ENCODE measurements around the gene LAMC3.
"Not testable (repeated sequence)": the region's sequence is repeated elsewhere in the genome, so short reads cannot be mapped to it uniquely, and the experiment has no call there.

The LAMC3 gene

GRCh38 chr9:131028221-131028884 lies 19.4 kb downstream of the LAMC3 start:
- Histone ChIP-seq H3K27me3 (ENCODE audit: control insufficient read depth, insufficient read depth, low read length) (peaks cover 75% of the 10 kb centered on the region), H3K36me3 (ENCODE audit: insufficient read depth, low read length) (no peaks in the 10 kb centered on the region), H3K4me3 (ENCODE audit: low read length) (no peak overlapping the region), H3K9ac (ENCODE audit: low read depth, low read length) (no peak overlapping the region), H3K4me1 (ENCODE audit: control insufficient read depth, insufficient read depth, low read length) (no peaks in the 10 kb centered on the region), H3K4me2 (ENCODE audit: low read length) (no peak overlapping the region), H3K9me3 (replicated peaks; ENCODE audit: low read length) (no peaks in the 10 kb centered on the region)

- no peak overlapping the region for H3K9ac ChIP-seq (ENCODE audit: low read depth, low read length)
- H3K9me3 ChIP-seq (replicated peaks; ENCODE audit: low read length): no peaks in the 10 kb centered on the region
- no peaks in the 10 kb centered on the region for H3K36me3 ChIP-seq (ENCODE audit: insufficient read depth, low read length)
- H3K4me3 ChIP-seq (ENCODE audit: low read length): no peak overlapping the region
- H3K4me1 ChIP-seq (ENCODE audit: control insufficient read depth, insufficient read depth, low read length): no peaks in the 10 kb centered on the region
- H3K27me3 ChIP-seq (ENCODE audit: control insufficient read depth, insufficient read depth, low read length): peaks cover 72% of the 10 kb centered on the region
- H3K4me2 ChIP-seq (ENCODE audit: low read length): no peak overlapping the region
Measured at GRCh38 chr9:131028931-131029573, 20.1 kb downstream of the LAMC3 start.

- Histone ChIP-seq H3K9me3 (replicated peaks; ENCODE audit: low read length) (no peaks in the 10 kb centered on the region), H3K4me3 (ENCODE audit: low read length) (no peak overlapping the region), H3K27me3 (ENCODE audit: control insufficient read depth, insufficient read depth, low read length) (peaks cover 72% of the 10 kb centered on the region), H3K4me1 (ENCODE audit: control insufficient read depth, insufficient read depth, low read length) (no peaks in the 10 kb centered on the region), H3K4me2 (ENCODE audit: low read length) (no peak overlapping the region), H3K9ac (ENCODE audit: low read depth, low read length) (no peak overlapping the region), H3K36me3 (ENCODE audit: insufficient read depth, low read length) (no peaks in the 10 kb centered on the region)
Measured at GRCh38 chr9:131029574-131029952, 20.6 kb downstream of the LAMC3 start.

DNA sequence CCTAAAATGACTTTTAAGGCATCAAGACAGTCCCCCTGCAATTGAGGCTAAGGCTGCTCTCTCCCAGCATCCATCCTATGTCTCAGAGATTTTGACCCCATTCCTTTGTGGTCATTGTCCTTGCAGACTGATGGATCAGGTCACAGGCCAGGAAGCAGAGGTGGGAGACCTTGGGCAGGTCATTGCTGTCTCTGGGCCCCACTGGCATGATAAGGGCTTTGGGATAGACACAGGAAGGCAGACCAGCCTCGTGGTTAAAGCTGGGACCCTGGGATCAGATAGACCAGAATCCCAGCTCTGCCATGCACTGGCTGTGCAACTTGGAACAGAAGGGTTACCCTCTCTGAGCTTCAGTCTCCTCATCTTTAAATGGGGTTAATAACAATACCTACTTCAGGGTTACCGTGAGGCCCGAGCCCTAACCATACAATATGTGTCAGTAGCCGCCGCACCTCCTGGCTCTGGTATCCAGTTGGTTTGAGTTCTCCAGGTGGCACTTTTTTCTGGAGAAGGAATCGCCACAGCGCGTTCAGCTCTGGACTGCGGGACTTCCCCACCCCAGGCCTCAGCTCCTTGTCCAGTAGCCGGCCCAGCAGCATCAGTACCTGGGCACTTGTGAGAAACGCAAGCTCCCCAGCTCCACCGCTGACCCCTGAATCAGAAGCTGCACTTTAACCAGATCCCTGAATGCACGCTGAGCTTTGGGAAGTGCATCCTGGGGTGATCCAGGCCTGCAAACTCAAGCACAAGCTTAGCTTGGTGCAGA lies 21.4 kb downstream of the LAMC3 start:
- no peaks in the 10 kb centered on the region for H3K4me1 ChIP-seq (ENCODE audit: control insufficient read depth, insufficient read depth, low read length)
- H3K4me3 ChIP-seq (ENCODE audit: low read length): no peak overlapping the region
- no peaks in the 10 kb centered on the region for H3K9me3 ChIP-seq (replicated peaks; ENCODE audit: low read length)
- peaks cover 68% of the 10 kb centered on the region for H3K27me3 ChIP-seq (ENCODE audit: control insufficient read depth, insufficient read depth, low read length)
- no peaks in the 10 kb centered on the region for H3K36me3 ChIP-seq (ENCODE audit: insufficient read depth, low read length)
- H3K4me2 ChIP-seq (ENCODE audit: low read length): no peak overlapping the region
- no peak overlapping the region for H3K9ac ChIP-seq (ENCODE audit: low read depth, low read length)

GRCh38 chr9:131031005-131031641 lies 22.1 kb downstream of the LAMC3 start:
- Histone ChIP-seq H3K27me3 (ENCODE audit: control insufficient read depth, insufficient read depth, low read length) (peaks cover 68% of the 10 kb centered on the region), H3K36me3 (ENCODE audit: insufficient read depth, low read length) (no peaks in the 10 kb centered on the region), H3K4me1 (ENCODE audit: control insufficient read depth, insufficient read depth, low read length) (no peaks in the 10 kb centered on the region), H3K4me3 (ENCODE audit: low read length) (no peak overlapping the region), H3K9me3 (replicated peaks; ENCODE audit: low read length) (no peaks in the 10 kb centered on the region), H3K9ac (ENCODE audit: low read depth, low read length) (no peak overlapping the region), H3K4me2 (ENCODE audit: low read length) (no peak overlapping the region)

DNA sequence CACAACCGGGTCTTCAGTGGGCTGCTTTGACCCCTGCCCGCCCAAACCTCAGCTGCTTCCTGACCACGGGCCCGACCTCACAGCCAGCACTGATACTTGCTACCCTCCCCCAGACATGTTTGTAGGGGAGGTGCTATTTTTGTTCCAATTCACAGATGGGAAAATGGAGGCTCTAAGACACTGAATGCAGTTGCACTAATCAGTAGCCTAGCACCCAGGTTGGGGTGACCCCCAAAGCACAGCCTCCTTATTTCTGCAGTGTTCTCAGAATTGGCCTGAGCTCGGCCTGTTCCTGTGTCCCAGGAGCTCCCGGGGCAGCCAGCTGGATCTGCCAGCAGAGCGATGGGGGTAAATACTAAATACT lies 22.6 kb downstream of the LAMC3 start:
- Histone ChIP-seq H3K4me1 (ENCODE audit: control insufficient read depth, insufficient read depth, low read length) (no peaks in the 10 kb centered on the region), H3K27me3 (ENCODE audit: control insufficient read depth, insufficient read depth, low read length) (peaks cover 70% of the 10 kb centered on the region), H3K36me3 (ENCODE audit: insufficient read depth, low read length) (no peaks in the 10 kb centered on the region), H3K9me3 (replicated peaks; ENCODE audit: low read length) (no peaks in the 10 kb centered on the region), H3K4me3 (ENCODE audit: low read length) (no peak overlapping the region), H3K9ac (ENCODE audit: low read depth, low read length) (no peak overlapping the region), H3K4me2 (ENCODE audit: low read length) (no peak overlapping the region)

GRCh38 chr9:131032384-131032783 lies 23.4 kb downstream of the LAMC3 start:
- no peak overlapping the region for H3K4me2 ChIP-seq (ENCODE audit: low read length)
- H3K36me3 ChIP-seq (ENCODE audit: insufficient read depth, low read length): no peaks in the 10 kb centered on the region
- H3K9ac ChIP-seq (ENCODE audit: low read depth, low read length): no peak overlapping the region
- H3K4me3 ChIP-seq (ENCODE audit: low read length): no peak overlapping the region
- H3K27me3 ChIP-seq (ENCODE audit: control insufficient read depth, insufficient read depth, low read length): peaks cover 73% of the 10 kb centered on the region
- H3K4me1 ChIP-seq (ENCODE audit: control insufficient read depth, insufficient read depth, low read length): no peaks in the 10 kb centered on the region
- H3K9me3 ChIP-seq (replicated peaks; ENCODE audit: low read length): no peaks in the 10 kb centered on the region

DNA sequence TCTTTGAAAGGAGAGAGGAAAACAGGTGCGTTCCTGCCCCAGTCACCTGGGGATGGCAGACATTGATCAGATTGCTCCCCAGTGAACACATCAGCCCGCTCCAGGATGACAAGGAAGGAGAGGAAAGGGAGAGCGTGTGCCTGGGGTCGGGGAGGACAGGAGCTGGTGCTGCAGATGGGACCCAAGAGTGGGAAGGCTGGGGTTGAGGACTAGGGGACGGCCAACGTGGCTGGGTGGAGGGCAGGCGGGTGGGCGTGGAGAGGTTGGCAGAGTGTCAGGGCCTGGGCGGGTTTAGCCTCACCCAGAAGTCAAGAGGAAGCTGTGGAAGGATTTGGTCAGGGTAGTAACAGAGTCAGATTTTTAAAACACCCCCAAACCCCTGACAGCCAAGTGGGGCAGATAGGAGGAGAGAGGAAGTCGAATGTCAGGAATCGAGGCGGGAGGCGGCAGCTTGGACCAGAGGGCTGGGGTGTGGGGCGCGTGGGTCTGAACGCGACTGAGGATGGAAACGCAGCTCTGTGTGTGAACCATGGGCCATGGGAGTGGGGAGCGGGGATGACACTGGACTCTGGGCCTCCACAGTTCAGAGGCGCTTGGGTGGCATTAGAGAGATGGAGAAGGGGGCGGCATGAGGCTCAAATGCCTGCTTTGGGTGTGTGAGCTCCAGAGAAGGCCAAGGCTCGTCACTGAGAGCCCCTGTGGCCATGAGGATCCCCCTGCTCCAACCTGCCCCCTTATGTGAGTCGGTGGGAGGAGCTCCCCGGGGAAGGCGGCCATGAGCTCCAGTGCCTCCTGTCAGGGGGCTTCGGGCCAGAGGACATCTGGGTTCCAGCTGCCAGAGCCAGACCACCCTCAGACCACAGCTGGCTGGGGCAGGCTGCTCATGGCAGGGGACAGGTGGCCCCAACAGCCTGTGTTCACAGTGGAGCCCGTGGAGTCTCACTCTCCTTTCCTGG lies 24.6 kb downstream of the LAMC3 start:
- no peak overlapping the region for H3K4me2 ChIP-seq (ENCODE audit: low read length)
- H3K27me3 ChIP-seq (ENCODE audit: control insufficient read depth, insufficient read depth, low read length): peaks cover 75% of the 10 kb centered on the region
- H3K4me1 ChIP-seq (ENCODE audit: control insufficient read depth, insufficient read depth, low read length): no peaks in the 10 kb centered on the region
- H3K4me3 ChIP-seq (ENCODE audit: low read length): no peak overlapping the region
- H3K9ac ChIP-seq (ENCODE audit: low read depth, low read length): no peak overlapping the region
- no peaks in the 10 kb centered on the region for H3K9me3 ChIP-seq (replicated peaks; ENCODE audit: low read length)
- H3K36me3 ChIP-seq (ENCODE audit: insufficient read depth, low read length): no peaks in the 10 kb centered on the region

DNA sequence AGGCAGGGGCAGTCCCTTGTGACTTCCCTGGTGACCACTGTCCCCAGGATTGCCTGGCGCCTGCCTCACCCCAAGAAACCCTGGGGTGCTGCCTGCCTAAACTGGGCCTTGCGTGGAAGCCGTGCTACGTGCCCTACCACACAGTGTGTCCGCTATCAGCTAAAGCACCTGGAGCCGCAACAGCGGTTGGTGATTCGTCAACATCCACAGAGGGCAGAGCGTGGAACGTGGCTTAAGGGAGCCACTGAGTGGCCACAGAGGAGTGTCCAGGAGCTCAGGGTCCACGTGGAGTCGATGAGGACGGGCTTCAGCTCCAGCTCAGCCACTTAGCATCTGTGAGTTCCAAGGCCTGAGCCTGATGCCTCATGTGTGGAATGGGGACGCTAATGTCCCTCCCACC lies 25.3 kb downstream of the LAMC3 start:
- Histone ChIP-seq H3K36me3 (ENCODE audit: insufficient read depth, low read length) (no peaks in the 10 kb centered on the region), H3K9ac (ENCODE audit: low read depth, low read length) (no peak overlapping the region), H3K27me3 (ENCODE audit: control insufficient read depth, insufficient read depth, low read length) (peaks cover 75% of the 10 kb centered on the region), H3K4me2 (ENCODE audit: low read length) (no peak overlapping the region), H3K4me3 (ENCODE audit: low read length) (no peak overlapping the region), H3K4me1 (ENCODE audit: control insufficient read depth, insufficient read depth, low read length) (no peaks in the 10 kb centered on the region), H3K9me3 (replicated peaks; ENCODE audit: low read length) (no peaks in the 10 kb centered on the region)

DNA sequence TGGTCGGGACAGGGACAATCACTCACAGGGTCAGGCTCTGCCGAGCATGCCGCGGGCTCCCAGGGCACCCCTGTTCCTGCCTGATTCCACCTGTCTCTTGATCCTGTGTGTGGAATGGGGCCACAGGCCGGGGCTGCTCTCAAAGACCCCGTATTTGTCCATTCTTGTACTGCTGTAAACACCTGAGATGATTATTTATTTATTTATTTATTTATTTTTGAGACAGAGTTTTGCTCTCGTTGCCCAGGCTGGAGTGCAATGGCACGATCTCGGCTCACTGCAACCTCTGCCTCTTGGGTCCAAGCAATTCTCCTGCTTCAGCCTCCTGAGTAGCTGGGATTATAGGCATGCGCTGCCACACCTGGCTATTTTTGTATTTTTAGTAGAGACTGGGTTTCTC lies 25.8 kb downstream of the LAMC3 start:
- peaks cover 74% of the 10 kb centered on the region for H3K27me3 ChIP-seq (ENCODE audit: control insufficient read depth, insufficient read depth, low read length)
- not testable (repeated sequence) for H3K36me3 ChIP-seq (ENCODE audit: insufficient read depth, low read length); H3K9ac ChIP-seq (ENCODE audit: low read depth, low read length); H3K4me3 ChIP-seq (ENCODE audit: low read length); H3K9me3 ChIP-seq (replicated peaks; ENCODE audit: low read length); H3K4me1 ChIP-seq (ENCODE audit: control insufficient read depth, insufficient read depth, low read length); H3K4me2 ChIP-seq (ENCODE audit: low read length)

- Histone ChIP-seq H3K4me3 (ENCODE audit: low read length) (no peak overlapping the region), H3K27me3 (ENCODE audit: control insufficient read depth, insufficient read depth, low read length) (peaks cover 69% of the 10 kb centered on the region), H3K4me1 (ENCODE audit: control insufficient read depth, insufficient read depth, low read length) (no peaks in the 10 kb centered on the region), H3K9ac (ENCODE audit: low read depth, low read length) (no peak overlapping the region), H3K36me3 (ENCODE audit: insufficient read depth, low read length) (no peaks in the 10 kb centered on the region), H3K9me3 (replicated peaks; ENCODE audit: low read length) (no peaks in the 10 kb centered on the region), H3K4me2 (ENCODE audit: low read length) (no peak overlapping the region)
Measured at GRCh38 chr9:131035548-131035947, 26.6 kb downstream of the LAMC3 start.

Data from skeletal muscle satellite cell (primary cell).